Endodermal cell (in vitro differentiated cells): ENCODE results near the gene SYCP2. TPM values are rescaled to one million over a fixed set of nuclear protein-coding genes. Genes with fewer than 3 reads are reported as not detected.

Experiments used
- DNase-seq: peaks from one replicate; pipeline ENCODE4 v3.0.0-alpha.2; 2017
- H3K27ac ChIP-seq: 2 replicates; pipeline ENCODE4 v1.5.1; 2013; ENCODE audit warnings: mild to moderate bottlenecking, low read depth, low read length, moderate library complexity
- H3K27me3 ChIP-seq: 2 replicates; pipeline ENCODE4 v1.6.1; 2013; ENCODE audit warnings: mild to moderate bottlenecking, low read length, moderate library complexity; ENCODE audit not compliant: insufficient read depth, control insufficient read depth, poor library complexity, severe bottlenecking
- H3K36me3 ChIP-seq: 2 replicates; pipeline ENCODE4 v1.7.0; 2013; ENCODE audit warnings: mild to moderate bottlenecking, low read length, moderate library complexity; ENCODE audit not compliant: control insufficient read depth, insufficient read depth
- H3K4me1 ChIP-seq: one replicate; pipeline ENCODE4 v1.7.0; 2013; ENCODE audit warnings: low read length; ENCODE audit not compliant: control insufficient read depth, insufficient read depth
- H3K4me3 ChIP-seq: 2 replicates; pipeline ENCODE4 v1.5.1; 2013; ENCODE audit warnings: mild to moderate bottlenecking, low read length, moderate library complexity
- H3K9ac ChIP-seq: 2 replicates; pipeline ENCODE4 v1.6.1; 2013; ENCODE audit warnings: mild to moderate bottlenecking, low read length, moderate library complexity; ENCODE audit not compliant: poor library complexity, severe bottlenecking; ENCODE audit errors: extremely low read depth
- H3K9me3 ChIP-seq: 2 replicates; pipeline ENCODE4 v1.6.1; 2013; ENCODE audit warnings: mild to moderate bottlenecking, low read length, moderate library complexity; ENCODE audit not compliant: control insufficient read depth
- H3K27ac Mint-ChIP-seq: 2 replicates; pipeline ENCODE4 v1.8.0; 2020; ENCODE audit warnings: mixed read lengths
- H3K27me3 Mint-ChIP-seq: 2 replicates; pipeline ENCODE4 v1.8.0; 2021; ENCODE audit warnings: mild to moderate bottlenecking, mixed read lengths; ENCODE audit not compliant: insufficient read depth
- H3K36me3 Mint-ChIP-seq: 2 replicates; pipeline ENCODE4 v1.8.0; 2020; ENCODE audit warnings: low read depth, mixed read lengths
- H3K4me1 Mint-ChIP-seq: 2 replicates; pipeline ENCODE4 v1.8.0; 2020; ENCODE audit warnings: mixed read lengths
- H3K4me3 Mint-ChIP-seq: 2 replicates; pipeline ENCODE4 v1.8.0; 2020; ENCODE audit warnings: mild to moderate bottlenecking, moderate library complexity, mixed read lengths
- H3K9me3 Mint-ChIP-seq: 2 replicates; pipeline ENCODE4 v1.8.0; 2020; ENCODE audit warnings: mild to moderate bottlenecking, mixed read lengths
- WGBS, 2 experiments: methylation state at CpG; one replicate each; pipeline versions ENCODE4 v1.1.5 to v1.1.7; 2013; ENCODE audit warnings: missing lambda C conversion rate in 2 of 2, mixed read lengths in 1 of 2; ENCODE audit not compliant: insufficient coverage in 1 of 2, insufficient read length in 1 of 2; 5-methylcytosine and 5-hydroxymethylcytosine counted together
- total RNA-seq, 2 donors: library from RNA; stranded (reverse); fragmentation: NEBNext Ultra II Directional in 1 of 2; extraction: Animal tissue kit (Norgen Biotek cat#: 25700) in 1 of 2; gene quantifications; 2 replicates in 1 of 2; 3 replicates in 1 of 2; pipeline ENCODE4 v1.2.1, GENCODE V29; 2021
- TF ChIP-seq, protein P1 (sequence below): fragments of 200-600 bp; sonication (generic); conservative IDR thresholded peaks from 2 replicates; pipeline ENCODE4 v1.5.0; 2021; ENCODE audit warnings: antibody characterized with exemption, mild to moderate bottlenecking

SYCP2 gene
- total RNA-seq, 2 donors from 2014 or later = 1.2 to 1.4 TPM

GRCh38 chr20:59821788-59822187 lies 111.6 kb downstream of the SYCP2 start:
- DNase-seq = peak; percentile 17
- Histone ChIP-seq H3K9me3 (peaks cover 7% of the 10 kb centered on the region), H3K4me1 (no peaks in the 10 kb centered on the region), H3K9ac (no peak overlapping the region), H3K36me3 (no peaks in the 10 kb centered on the region), H3K27me3 (no peaks in the 10 kb centered on the region), H3K27ac (no peak overlapping the region), H3K4me3 (no peak overlapping the region)
- Mint-ChIP-seq H3K4me3 (no peak overlapping the region), H3K4me1 (peaks cover 4% of the 10 kb centered on the region), H3K36me3 (no peaks in the 10 kb centered on the region), H3K27me3 (peaks cover 12% of the 10 kb centered on the region), H3K27ac (no peak overlapping the region), H3K9me3 (no peaks in the 10 kb centered on the region)
- WGBS, 2 experiments = 76% methylated on average over 4 of the region's 19 CpGs; no CpG with 5 or more reads in 1 of the 2 experiments
- TF ChIP-seq, protein P1, sequence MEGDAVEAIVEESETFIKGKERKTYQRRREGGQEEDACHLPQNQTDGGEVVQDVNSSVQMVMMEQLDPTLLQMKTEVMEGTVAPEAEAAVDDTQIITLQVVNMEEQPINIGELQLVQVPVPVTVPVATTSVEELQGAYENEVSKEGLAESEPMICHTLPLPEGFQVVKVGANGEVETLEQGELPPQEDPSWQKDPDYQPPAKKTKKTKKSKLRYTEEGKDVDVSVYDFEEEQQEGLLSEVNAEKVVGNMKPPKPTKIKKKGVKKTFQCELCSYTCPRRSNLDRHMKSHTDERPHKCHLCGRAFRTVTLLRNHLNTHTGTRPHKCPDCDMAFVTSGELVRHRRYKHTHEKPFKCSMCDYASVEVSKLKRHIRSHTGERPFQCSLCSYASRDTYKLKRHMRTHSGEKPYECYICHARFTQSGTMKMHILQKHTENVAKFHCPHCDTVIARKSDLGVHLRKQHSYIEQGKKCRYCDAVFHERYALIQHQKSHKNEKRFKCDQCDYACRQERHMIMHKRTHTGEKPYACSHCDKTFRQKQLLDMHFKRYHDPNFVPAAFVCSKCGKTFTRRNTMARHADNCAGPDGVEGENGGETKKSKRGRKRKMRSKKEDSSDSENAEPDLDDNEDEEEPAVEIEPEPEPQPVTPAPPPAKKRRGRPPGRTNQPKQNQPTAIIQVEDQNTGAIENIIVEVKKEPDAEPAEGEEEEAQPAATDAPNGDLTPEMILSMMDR = no peak

DNA sequence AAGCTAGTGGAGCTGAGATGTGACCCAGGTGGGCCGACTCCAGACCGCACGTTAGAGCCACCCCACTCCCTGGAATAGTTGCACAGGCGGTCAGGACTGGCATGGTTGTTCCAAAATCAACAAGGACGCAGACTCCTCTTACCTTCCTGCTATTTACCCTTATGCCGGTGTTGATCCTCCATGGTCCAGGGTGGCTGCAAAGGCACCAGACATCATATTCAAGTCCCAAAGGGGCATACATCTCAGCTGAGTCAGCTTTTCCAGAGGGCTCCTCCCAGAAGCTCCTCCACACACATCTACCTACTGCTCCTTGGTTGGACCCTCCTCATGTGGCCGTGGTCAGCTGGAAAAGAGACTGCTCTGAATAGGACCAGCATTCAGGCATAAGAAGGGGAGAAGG lies 112.2 kb downstream of the SYCP2 start:
- H3K27me3 ChIP-seq = no peaks in the 10 kb centered on the region
- H3K4me1 Mint-ChIP-seq = peaks cover 4% of the 10 kb centered on the region
- no peaks in the 10 kb centered on the region for H3K36me3 Mint-ChIP-seq
- H3K27me3 Mint-ChIP-seq = peaks cover 14% of the 10 kb centered on the region
- H3K9me3 Mint-ChIP-seq = no peaks in the 10 kb centered on the region
- no peak overlapping the region for H3K9ac ChIP-seq
- no peak overlapping the region for H3K4me3 ChIP-seq
- 88 to 89% methylated on average over 6 to 7 of the region's 7 CpGs for WGBS, 2 experiments
- no peak overlapping the region for H3K27ac Mint-ChIP-seq
- TF ChIP-seq, protein P1 = no peak
- no peaks in the 10 kb centered on the region for H3K4me1 ChIP-seq
- H3K36me3 ChIP-seq = no peaks in the 10 kb centered on the region
- H3K9me3 ChIP-seq = peaks cover 7% of the 10 kb centered on the region
- H3K27ac ChIP-seq = no peak overlapping the region
- DNase-seq = no peak
- no peak overlapping the region for H3K4me3 Mint-ChIP-seq

DNA sequence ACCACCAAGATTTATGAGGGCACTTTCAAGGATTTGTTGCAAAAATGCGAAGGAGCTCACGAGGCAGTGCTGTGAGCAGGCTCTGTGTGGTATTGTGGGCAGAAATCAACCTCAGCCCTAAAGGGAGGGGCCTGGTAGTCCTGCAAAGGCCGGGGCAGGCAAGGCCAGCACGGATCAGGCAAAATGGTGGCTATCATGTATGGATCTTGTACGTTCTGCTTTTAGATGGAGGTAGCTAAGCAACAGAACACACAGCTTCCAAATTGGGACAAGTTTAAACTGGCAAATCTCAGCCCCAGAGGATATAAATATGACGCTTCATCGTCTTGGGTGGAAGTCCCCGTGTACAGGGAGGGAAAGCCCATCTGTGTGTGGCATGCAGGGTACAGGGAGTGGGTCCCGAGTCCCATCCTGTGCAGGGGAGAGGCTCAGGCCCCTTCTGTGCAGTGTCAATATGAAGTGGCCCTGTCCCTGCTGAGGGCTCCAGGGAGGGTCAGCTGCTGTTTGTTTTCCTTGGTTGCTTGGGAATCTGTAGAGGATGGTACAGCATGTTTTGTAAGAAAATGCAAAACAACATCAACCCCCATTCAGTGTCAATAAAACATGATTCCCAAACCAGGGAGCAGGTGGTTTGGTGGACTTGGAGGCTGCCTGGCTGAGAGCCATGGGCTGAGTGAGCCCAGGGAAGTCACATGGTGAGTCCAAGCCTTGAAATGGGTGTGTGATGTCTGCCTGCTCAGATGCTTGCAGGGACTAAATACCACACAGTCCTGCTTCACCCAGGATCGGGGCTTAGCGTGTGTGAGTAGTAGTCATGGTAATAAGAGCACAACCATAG lies 113.0 kb downstream of the SYCP2 start:
- H3K36me3 Mint-ChIP-seq = no peaks in the 10 kb centered on the region
- Histone ChIP-seq H3K27ac (no peak overlapping the region), H3K4me3 (no peak overlapping the region), H3K27me3 (no peaks in the 10 kb centered on the region), H3K9ac (no peak overlapping the region), H3K4me1 (no peaks in the 10 kb centered on the region), H3K9me3 (peaks cover 7% of the 10 kb centered on the region), H3K36me3 (no peaks in the 10 kb centered on the region)
- TF ChIP-seq, protein P1 = no peak
- no peak overlapping the region for H3K27ac Mint-ChIP-seq
- no peaks in the 10 kb centered on the region for H3K9me3 Mint-ChIP-seq
- peaks cover 14% of the 10 kb centered on the region for H3K27me3 Mint-ChIP-seq
- DNase-seq = peak; percentile 31
- peaks cover 4% of the 10 kb centered on the region for H3K4me1 Mint-ChIP-seq
- H3K4me3 Mint-ChIP-seq = no peak overlapping the region
- WGBS, 2 experiments = 81 to 85% methylated on average over 11 of the region's 11 CpGs
